KG1 (cell line): ENCODE measurements around the gene SIPA1L3.

ENCODE experiments used
- DNase-seq: peaks from one replicate; lab custom pipeline; 2025; lab: John Stamatoyannopoulos, UW

The SIPA1L3 gene

GRCh38 chr19:38152461-38153379, 245.7 kb downstream of the SIPA1L3 start:
- no peak for DNase-seq

GRCh38 chr19:38155453-38155852, 248.4 kb downstream of the SIPA1L3 start:
- no peak for DNase-seq

GRCh38 chr19:38158730-38159129, 251.7 kb downstream of the SIPA1L3 start:
- DNase-seq: no peak

- no peak for DNase-seq
Measured at GRCh38 chr19:38162094-38162493, 255.1 kb downstream of the SIPA1L3 start.

GRCh38 chr19:38162632-38163031, 255.6 kb downstream of the SIPA1L3 start:
- DNase-seq: no peak

- no peak for DNase-seq
Measured at GRCh38 chr19:38163419-38164290, 256.6 kb downstream of the SIPA1L3 start.

GRCh38 chr19:38164526-38164925, 257.5 kb downstream of the SIPA1L3 start:
- no peak for DNase-seq

GRCh38 chr19:38165335-38165734, 258.3 kb downstream of the SIPA1L3 start:
- no peak for DNase-seq

- no peak for DNase-seq
Measured at GRCh38 chr19:38168637-38169036, 261.6 kb downstream of the SIPA1L3 start.

- DNase-seq: no peak
Measured at GRCh38 chr19:38170334-38170733, 263.3 kb downstream of the SIPA1L3 start.

GRCh38 chr19:38172001-38172400, 265.0 kb downstream of the SIPA1L3 start:
- no peak for DNase-seq

GRCh38 chr19:38173291-38174041, 266.5 kb downstream of the SIPA1L3 start:
- no peak for DNase-seq

- DNase-seq: no peak
Measured at GRCh38 chr19:38175422-38175821, 268.4 kb downstream of the SIPA1L3 start.

GRCh38 chr19:38180071-38180470, 273.1 kb downstream of the SIPA1L3 start:
- DNase-seq: no peak

GRCh38 chr19:38182536-38183210, 275.7 kb downstream of the SIPA1L3 start:
- no peak for DNase-seq

- DNase-seq: no peak
Measured at GRCh38 chr19:38183251-38183897, 276.4 kb downstream of the SIPA1L3 start.

GRCh38 chr19:38184815-38185214, 277.8 kb downstream of the SIPA1L3 start:
- no peak for DNase-seq

- no peak for DNase-seq
Measured at GRCh38 chr19:38185562-38185961, 278.6 kb downstream of the SIPA1L3 start.

GRCh38 chr19:38190061-38190460, 283.1 kb downstream of the SIPA1L3 start:
- no peak for DNase-seq

- DNase-seq: no peak
Measured at GRCh38 chr19:38190793-38191192, 283.8 kb downstream of the SIPA1L3 start.

- DNase-seq: no peak
Measured at GRCh38 chr19:38191747-38192146, 284.7 kb downstream of the SIPA1L3 start.
